Activated T-cell treated with anti-CD3 and anti-CD28 coated beads for 24 hours (primary cell): ENCODE results near the gene IGF2BP2.
"Not testable (repeated sequence)": the region's sequence is repeated elsewhere in the genome, so short reads cannot be mapped to it uniquely, and the experiment has no call there.

Experiments used
- DNase-seq: peaks from one replicate; pipeline ENCODE4 v3.0.0-alpha.2; 2020; ENCODE audit warnings: low read depth

Gene IGF2BP2

DNA sequence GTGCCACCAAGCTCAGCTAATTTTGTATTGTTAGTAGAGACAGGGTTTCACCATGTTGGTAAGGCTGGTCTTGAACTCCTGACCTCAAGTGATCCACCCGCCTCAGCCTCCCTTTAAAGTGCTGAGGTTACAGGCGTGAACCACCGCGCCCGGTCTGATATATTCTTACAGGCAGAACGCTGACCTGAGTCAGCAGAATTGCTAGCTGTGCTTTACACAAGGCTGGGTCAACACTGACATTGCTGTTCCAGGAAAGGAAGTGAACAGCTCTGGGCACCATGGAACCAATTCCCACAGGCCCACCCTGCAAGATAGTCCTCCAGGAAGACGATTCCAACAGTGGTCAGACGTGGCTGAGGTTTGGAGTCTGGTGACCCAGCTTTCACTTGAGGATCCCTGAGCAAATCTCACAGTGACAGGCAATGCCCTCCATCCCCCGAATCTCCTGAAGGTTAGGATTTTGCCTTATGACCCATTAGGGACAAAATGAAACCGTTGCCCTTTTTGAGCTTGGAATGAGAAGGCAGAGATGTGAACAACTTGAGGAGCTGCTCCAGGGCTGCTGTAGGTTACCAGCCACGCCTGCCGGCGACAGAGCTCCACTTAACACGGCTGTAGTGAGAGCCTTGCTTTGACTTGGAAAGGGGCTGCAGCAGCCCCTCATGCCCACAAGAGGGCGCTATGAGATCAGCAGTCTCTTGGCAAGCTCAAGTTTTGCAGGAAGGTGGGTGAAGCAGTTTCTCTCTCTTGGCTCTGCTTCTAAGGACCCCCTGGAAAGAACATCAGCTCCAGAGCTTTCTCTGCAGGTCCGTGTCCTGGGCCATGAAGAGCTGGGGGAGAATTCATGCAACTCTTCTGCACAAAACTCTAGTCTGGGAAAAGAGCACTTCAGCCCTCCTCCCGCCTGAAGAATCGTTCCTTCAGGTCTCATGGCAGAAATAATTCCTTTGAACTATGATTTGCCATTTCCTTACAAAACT, 164.6 kb downstream of the IGF2BP2 start:
- peak; percentile 65 for DNase-seq

DNA sequence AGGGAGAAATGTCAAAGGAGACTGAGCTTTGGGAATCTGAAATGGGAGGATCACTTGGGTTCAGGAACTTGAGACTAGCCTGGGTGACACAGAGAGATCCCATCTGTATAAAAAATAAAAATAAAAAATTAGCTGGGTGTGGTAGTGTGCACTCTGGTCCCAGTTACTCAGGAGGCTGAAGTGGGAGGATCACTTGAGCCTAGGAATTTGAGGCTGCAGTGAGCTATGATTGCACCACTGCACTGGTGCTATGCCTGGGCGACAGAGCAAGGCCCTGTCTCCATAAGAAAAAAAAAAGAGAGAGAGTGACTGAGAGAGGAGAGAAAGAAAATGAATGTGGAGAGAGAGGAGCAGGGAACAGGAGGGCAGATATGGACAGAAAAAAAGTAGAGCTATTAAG, 165.9 kb downstream of the IGF2BP2 start:
- no peak for DNase-seq

DNA sequence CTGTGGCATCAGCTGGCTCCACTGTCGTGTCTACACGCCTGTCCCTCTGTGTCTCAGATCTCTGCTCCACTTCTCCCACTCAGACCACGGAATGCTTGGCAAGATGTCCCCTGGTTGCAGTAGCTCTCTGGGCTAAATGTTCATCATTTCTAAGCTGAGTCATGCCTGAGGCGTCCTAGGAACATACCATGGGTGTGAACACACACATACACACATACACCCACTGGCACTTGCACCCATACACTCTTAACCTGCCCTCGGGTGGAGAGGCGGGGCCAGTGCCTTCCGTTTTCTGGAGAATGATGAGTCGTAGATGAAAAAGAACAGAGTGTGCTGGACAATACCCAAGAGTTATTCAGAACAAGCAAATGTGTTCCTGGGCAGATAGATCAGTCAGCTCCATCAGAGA, 166.3 kb downstream of the IGF2BP2 start:
- DNase-seq = no peak

DNA sequence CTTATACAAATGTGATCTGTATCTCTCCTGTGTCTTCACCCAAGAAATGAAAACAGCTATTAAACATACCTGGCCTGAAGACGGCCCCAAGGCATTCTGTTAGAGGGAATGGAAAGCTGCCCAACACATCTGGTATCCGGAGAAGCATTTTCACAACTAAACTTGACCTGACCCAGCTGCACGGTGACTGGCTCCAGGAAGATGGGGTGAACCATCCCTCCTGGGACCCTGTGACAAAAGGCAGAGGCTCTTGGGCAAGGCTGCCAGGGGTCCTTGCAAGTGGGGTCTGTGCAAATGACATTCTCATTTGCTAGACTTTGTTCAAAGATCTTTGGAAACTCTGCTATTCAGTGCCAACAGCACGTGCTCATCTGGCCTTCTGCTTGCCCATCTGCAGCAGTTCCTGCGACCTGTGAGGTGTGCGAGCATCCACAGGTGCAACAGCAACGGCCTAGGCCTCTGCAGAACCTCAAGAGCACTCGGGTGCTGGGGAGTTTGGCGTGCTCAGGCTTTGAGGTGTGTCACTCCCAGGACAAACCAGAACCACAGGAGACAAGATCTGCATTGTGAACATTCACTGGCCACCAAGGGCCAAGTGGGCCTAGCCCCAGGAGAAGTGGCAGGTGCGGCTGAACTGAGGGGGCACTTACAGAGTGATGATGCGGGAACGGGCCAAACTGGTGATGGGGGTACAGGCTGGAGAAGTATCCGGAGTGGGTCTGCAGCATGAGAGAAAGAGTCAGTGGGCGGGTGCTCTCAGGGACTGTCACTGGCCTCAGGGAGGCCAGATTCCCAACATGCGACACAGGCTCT, 166.9 kb downstream of the IGF2BP2 start:
- DNase-seq = no peak

DNA sequence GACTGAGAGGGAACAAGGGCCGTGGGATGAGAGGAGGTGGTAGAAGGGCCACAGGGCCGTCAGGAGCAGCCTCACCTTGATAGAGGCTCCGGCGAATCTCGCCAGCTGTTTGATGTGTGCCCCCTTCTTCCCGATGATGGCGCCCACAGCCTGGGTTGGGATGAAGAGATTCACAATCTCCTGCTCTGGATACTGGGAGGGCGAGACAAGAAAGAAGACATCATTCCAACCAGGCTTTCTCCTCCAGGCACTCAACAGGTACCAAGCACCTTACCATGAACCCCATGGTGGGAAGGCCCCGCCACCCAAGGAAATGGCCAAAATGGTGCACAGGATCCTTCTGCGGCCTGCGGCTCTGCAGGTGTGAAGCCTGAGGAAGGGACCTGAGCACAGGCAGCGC, 167.6 kb downstream of the IGF2BP2 start:
- no peak for DNase-seq

DNA sequence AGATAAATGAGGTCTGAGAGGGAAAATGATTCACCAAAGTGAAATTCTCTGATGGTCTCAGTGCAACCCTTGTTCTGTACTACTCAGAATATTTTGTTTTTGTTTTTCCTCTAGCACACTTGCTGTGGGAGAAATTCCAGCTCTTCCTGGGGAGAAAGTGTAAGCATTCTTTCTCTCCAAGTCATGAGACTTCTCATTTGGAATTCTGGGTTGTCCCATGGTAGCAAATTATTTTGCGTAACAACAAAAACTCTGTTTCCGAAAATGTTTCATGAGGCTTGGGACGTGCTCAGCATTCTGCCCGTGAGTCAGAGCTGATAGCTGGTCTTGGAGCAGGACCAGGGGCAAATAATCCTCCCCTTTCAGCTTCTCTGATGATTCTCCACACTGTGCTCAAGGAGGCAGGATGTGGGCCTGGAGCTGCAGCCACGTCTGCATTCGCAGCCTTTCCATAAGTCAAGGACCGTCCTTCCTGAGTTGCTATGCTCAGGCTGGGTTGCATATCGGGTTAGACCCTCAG, 168.5 kb downstream of the IGF2BP2 start:
- DNase-seq = no peak

DNA sequence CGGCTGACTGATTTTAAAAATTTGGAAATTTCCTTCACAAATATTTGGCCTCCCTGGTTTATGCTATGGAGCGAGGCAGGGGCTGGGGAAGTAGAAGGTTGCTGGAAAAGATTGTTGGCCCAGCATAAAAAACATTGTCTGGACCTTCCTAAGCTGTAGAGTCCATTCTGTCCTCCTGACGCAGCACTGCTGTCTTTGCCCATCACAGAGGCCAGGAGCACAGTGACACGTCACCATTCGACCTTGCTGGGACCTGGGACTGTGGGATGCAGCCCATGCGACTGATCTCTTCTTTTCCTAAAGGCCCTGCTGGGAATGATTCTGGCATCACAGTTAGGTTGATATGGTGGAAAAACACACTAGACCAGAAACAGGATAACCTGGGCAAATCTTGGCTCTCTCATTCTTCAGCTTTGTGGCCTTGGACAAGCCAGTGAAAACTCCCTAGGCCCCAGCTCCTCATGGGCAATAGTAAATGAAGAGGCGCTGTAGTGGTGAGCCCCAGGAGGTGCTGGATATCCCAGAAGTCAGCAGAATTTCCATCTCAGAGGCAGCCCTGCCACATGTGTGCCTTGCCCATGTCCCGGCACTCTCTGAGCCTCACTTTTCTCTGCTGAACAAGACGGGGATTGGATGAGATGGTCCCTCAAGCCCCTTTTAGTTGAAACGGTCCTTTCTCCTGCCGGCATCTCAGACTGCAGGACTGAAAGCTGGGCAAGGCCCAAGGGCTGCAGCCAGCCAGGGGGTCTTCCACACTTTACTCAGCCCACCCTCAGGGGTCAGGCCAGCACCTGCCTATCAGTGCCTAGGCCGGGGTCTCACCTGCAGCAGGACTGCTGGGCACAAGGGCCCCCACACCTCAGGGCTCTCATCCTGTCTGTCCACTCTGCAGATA, 169.2 kb downstream of the IGF2BP2 start:
- no peak for DNase-seq

DNA sequence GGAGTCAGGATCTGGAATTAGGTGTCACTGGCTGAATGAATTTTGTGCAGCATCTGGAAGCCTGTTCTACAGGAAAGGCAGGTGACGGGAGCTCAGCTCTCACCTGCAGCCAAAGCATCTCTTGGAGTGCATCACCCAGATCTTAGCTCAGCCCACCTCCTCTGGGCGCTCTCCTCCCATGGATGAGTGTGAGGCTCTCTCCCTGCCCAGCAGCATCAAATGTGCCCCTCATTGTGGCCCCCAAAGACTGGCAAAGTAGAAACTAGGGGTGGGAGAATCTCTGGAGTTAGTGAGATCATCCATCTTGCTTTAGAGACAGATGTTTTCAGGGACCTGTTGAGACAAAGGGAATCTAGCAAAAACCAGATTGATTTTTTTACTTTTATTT, 170.1 kb downstream of the IGF2BP2 start:
- no peak for DNase-seq

DNA sequence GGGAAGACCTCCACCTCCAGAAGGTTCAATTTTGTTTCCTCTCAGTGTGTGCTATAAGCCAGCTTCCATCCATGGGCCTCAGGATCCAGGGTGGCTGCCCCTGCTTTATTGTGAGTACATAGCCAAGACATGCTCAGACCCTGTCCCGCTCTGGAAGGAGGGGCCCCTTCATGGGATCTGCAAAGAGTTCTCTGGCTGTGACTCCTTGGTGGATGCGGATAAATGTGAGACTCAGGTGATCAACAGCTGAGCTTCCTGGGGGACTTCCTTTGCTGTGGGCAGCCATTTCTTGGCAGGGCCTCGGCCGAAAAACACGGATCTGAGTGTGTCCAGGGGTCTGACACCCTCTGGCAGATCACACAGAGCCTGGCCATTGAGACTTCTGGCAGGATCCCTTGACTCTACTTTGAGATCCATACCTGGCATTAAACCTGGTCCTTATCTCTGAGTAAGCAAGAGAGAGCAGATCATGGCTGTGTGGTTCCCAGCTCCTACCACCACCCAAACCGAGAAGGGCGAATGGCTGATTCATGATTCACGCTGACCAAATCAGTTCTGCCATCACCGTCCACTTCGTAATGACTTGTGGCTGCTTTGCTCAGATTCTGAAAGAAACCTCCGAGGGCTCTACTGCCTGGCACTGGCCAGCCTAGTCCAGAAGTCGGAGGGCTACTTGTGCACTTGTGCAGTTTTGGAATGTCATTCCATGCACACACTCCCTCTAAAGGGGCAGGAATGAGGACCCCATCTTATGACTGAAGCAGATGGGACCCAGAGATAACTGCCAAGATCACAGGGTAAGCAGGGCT, 170.7 kb downstream of the IGF2BP2 start:
- DNase-seq = no peak

DNA sequence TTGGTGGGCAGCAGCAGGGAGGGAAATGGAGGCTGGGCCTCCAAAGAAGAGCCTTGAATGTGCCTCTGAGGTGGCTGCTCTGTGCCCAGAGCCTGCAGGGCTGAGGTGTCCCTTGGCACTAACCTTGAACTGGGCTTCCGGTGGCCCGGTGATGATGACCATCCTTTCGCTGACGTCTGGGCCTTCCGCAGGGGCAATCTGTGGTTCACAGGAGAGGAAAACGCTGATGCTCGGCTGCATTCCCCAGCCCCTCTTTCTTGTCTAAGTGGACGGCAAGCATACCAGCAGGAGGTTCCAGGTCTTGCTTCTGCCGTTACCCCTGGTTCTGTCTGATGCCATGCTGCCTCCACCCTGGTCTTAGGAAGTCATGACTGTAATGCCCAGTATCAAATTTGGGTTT, 172.9 kb downstream of the IGF2BP2 start:
- DNase-seq = no peak

DNA sequence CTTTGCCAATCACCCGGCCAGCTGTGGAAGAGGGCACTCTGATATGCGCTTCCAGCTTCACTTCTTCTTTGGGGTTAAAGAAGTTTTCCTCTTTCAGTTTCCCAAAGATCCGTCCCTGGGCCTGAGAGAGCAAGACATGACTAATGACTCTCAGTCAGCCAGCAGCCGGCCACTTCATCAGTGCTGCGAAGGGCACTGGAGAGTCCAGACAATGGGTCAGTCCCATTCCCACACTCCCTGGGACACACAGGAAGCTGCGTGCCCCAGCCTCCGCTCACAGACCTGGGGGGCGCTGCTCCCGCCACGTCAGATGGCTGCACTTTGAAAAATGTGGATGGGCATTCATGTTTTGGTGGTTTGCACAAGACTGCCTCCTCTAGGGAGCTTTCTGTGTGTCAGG, 175.4 kb downstream of the IGF2BP2 start:
- DNase-seq = no peak

DNA sequence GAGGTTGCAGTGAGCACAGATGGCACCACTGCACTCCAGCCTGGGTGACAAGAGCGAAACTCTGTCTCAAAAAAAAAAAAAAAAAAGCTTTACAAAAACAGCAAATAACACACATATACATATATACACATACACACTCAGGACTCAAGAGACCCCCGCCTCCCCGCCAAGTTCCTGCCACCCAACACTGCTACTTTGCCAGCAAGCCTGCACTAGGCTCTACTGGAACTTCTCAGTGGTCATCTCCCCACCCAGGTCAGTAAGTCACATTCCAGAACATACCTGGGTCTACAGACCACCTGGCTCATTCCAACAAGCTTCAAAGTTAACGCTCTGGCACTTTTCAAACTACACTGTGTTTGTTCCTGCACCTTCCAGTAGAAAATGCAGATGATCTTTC, 176.4 kb downstream of the IGF2BP2 start:
- no peak for DNase-seq

DNA sequence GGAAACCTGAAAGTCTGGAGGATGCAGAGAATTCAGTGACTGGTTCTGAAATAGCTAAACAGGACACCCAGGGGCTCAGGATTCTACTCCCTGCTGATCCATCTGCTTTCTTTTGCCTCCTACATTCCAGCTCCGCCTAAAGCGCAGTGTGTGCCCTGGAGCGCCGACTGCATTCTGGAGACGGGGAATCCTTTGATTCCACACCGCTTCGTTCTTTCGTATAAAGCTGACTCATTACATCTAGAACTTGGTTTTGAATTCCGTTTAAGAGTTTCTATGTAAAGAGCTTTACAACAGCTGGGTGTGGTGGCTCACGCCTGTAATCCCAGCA, 177.0 kb downstream of the IGF2BP2 start:
- DNase-seq = no peak

DNA sequence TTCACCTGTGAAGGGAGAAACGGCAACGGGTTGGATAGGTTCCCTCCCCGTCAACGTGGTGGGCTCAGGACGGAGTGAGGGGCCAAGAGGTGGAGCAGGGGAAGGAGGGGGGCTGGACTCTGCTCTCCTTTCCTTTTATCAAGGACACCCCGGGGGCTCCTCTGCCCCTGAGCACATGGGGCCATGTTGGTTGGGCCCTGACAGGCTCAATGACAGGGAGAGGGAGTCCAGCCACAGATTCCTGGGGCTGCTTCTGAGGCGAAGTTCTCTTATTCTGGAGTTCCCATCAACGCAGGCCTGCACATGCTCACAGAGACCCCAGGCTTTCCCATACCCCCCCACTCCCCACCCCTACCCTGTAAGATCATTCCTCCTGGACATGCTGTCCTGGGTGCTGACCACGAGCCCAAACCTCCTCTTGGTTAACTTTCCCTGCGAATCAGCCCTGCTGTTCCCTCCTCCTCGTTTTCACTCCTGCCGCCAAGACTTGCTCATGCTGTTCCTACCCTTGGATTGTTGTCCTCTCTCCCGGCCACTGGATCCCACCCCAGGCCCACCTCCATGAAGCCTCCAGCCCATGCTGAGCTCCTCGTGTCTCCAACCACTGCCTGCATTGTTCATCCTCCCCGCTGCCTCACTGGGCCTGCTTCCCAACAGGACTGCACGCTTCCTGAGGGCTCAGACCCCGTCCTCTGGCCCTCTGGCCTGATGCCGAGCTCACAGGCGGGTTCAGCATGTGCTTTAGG, 177.5 kb downstream of the IGF2BP2 start:
- no peak for DNase-seq

DNA sequence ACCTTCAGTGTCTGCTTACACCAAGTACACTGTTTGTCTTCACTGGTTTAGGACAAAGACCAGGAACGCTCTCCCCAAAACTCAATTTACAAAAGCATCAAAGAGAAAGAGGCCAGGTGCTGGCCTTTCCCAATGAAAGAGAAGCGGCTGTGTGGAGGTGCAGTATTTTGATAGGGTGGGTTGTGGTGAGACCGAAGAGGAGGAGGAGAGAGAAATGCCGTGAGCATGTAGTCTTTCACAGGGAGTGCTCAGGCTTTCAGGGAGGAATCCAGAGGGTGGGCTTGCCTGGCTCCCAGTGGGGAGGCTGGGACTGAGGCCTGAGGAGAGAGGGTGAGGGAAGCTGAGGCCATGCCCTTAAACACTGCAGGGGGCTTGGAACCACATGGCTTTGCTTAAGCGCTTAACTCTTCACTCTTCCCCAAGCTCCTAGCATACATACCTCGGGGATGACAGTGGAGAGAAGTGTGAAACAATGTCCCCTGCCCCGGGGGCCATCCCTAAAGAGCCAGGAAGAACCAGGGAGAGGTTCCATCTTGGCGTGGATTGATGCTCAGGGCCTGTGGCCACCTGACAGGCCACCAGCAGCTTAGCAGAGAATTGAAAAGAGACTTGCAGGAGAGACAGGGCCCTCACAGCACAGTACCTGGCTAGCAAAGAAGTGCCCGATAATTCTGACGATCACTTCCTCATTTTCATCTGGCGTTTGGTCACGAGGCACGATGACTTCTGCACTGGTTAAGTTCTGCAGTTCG, 178.3 kb downstream of the IGF2BP2 start:
- no peak for DNase-seq

DNA sequence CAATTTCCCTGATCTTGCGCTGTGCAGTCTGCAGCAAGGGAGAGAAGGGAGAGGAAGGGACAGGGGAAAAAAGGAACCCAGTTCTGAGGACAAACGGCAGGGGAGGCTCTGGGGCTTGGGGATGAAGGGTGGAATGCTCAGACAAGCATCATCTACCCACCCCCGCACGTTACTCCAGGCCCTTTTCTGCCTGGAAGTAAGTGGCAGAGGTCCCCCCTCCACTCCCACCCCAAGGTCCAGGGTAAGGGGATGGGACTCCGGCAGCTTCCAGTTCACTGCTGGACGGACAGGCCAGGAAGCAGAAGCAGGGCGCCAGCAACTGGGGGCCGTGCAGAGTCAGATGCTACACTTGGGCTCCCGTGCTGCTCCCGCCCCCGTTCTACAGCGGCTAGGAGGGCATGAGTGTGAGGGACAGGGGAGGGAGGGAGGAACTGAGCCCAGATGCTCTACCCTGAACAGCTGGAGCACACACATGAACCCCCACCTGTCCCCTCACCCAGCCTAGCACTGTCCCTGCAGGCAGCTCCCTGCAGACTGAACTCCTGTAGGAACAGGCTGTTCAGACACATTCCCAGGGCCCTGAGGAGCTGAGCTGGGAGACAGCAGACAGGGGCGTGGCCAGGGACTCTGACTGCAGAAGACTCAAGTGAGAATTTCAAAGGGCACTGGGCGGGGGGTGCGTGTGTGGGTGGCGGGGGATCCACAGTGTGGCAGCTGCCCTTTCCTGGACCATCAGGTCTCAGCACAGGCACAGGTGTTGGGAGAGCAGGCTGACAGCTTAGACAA, 179.1 kb downstream of the IGF2BP2 start:
- DNase-seq = no peak

DNA sequence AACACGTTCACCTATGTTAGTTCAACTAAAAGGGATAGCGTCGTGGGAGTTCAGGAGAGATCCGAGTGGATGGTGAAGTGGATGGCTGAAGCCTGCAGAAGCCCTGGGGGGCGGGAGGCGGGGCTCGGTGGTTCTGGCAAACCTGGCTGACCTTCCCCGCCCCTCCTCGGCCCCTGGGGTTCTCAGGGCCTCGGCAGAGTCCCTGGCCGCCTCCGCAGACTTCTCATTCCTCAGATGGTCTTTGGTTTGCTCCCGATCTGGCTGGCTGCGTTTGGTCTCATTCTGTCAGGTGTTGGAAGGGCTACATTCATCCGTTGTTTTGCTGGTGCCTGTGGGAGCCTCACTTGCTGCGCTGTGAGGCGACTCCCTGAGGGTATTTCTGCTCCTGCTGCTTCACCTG, 179.7 kb downstream of the IGF2BP2 start:
- not testable (repeated sequence) for DNase-seq

DNA sequence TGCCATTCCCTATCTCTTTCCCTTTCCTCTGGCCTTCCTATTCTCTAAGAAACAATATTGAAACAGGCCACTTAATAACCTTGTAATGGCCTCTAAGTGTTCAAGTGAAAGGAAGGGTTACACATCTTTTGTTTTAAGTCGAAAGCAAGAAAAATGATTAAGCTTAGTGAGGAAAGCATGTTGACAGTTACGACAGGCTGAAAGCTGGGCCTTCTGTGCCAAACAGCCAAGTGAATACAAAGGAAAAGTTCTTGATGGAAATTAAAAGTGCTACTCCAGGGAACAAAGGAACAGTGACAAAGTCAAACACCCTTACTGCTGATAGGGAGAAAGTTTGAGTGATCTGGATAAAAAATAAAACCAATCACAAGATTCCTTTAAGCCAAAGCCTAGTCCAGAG, 184.5 kb downstream of the IGF2BP2 start:
- no peak for DNase-seq
